ENCODE results near the gene NRIP2. TPM values are rescaled to one million over a fixed set of nuclear protein-coding genes. Genes with fewer than 3 reads are reported as not detected.

The NRIP2 gene
- polyA plus RNA-seq, 1 donor from 2014 or later = not detected

GRCh38 chr12:2820432-2820831 lies 14.4 kb downstream of the NRIP2 start:
- H3K27ac ChIP-seq (ENCODE audit: low read length) = no peak overlapping the region
- TF ChIP-seq CTCF (IDR thresholded peaks at IDR 0.05; ENCODE audit: poor library complexity, severe bottlenecking) (no peak), MXI1 (conservative IDR thresholded peaks at IDR 0.05; ENCODE audit: poor library complexity, severe bottlenecking) (no peak), POLR2AphosphoS5 (IDR thresholded peaks at IDR 0.05) (no peak), SMC3 (conservative IDR thresholded peaks at IDR 0.05; ENCODE audit: poor library complexity) (no peak), REST (IDR thresholded peaks at IDR 0.05; ENCODE audit: borderline replicate concordance) (no peak), RAD21 (conservative IDR thresholded peaks at IDR 0.05) (no peak), EZH2 (IDR thresholded peaks at IDR 0.05; ENCODE audit: borderline replicate concordance, insufficient read depth, low read length, poor library complexity, severe bottlenecking) (no peak), EP300 (conservative IDR thresholded peaks at IDR 0.05; ENCODE audit: poor library complexity, severe bottlenecking) (no peak), TAF1 (IDR thresholded peaks at IDR 0.05; ENCODE audit: low read depth) (no peak)
- no peaks in the 10 kb centered on the region for H3K27me3 ChIP-seq (ENCODE audit: insufficient read depth, low read depth, low read length)
- no peaks in the 10 kb centered on the region for H3F3A ChIP-seq (ENCODE audit: insufficient read depth, low read length, poor library complexity, severe bottlenecking)
- H3K9me2 ChIP-seq (ENCODE audit: insufficient read depth, low read length) = no peaks in the 10 kb centered on the region
- no peak overlapping the region for H3K9ac ChIP-seq (ENCODE audit: low read length)
- no peak overlapping the region for H2AFZ ChIP-seq (ENCODE audit: low read depth, low read length)
- H3K4me3 ChIP-seq (ENCODE audit: low read length) = no peak overlapping the region
- H3K4me2 ChIP-seq (ENCODE audit: low read length) = no peak overlapping the region
- H3K79me2 ChIP-seq (replicated peaks; ENCODE audit: insufficient read depth, low read length) = no peaks in the 10 kb centered on the region
- no peaks in the 10 kb centered on the region for H3K9me3 ChIP-seq (ENCODE audit: low read length)
- H3K36me3 ChIP-seq (ENCODE audit: insufficient read depth, low read length) = no peaks in the 10 kb centered on the region
- no peaks in the 10 kb centered on the region for H4K20me1 ChIP-seq (ENCODE audit: insufficient read depth)

GRCh38 chr12:2819810-2820209 lies 15.0 kb downstream of the NRIP2 start:
- H3K9me3 ChIP-seq (ENCODE audit: low read length) = no peaks in the 10 kb centered on the region
- no peaks in the 10 kb centered on the region for H3F3A ChIP-seq (ENCODE audit: insufficient read depth, low read length, poor library complexity, severe bottlenecking)
- H3K27me3 ChIP-seq (ENCODE audit: insufficient read depth, low read depth, low read length) = no peaks in the 10 kb centered on the region
- no peak overlapping the region for H2AFZ ChIP-seq (ENCODE audit: low read depth, low read length)
- H3K9me2 ChIP-seq (ENCODE audit: insufficient read depth, low read length) = no peaks in the 10 kb centered on the region
- no peak overlapping the region for H3K4me3 ChIP-seq (ENCODE audit: low read length)
- H4K20me1 ChIP-seq (ENCODE audit: insufficient read depth) = no peaks in the 10 kb centered on the region
- H3K36me3 ChIP-seq (ENCODE audit: insufficient read depth, low read length) = no peaks in the 10 kb centered on the region
- H3K9ac ChIP-seq (ENCODE audit: low read length) = no peak overlapping the region
- no peaks in the 10 kb centered on the region for H3K79me2 ChIP-seq (replicated peaks; ENCODE audit: insufficient read depth, low read length)
- TF ChIP-seq CTCF (IDR thresholded peaks at IDR 0.05; ENCODE audit: poor library complexity, severe bottlenecking) (no peak), RAD21 (conservative IDR thresholded peaks at IDR 0.05) (no peak), POLR2AphosphoS5 (IDR thresholded peaks at IDR 0.05) (no peak), MXI1 (conservative IDR thresholded peaks at IDR 0.05; ENCODE audit: poor library complexity, severe bottlenecking) (no peak), EP300 (conservative IDR thresholded peaks at IDR 0.05; ENCODE audit: poor library complexity, severe bottlenecking) (no peak), SMC3 (conservative IDR thresholded peaks at IDR 0.05; ENCODE audit: poor library complexity) (no peak), EZH2 (IDR thresholded peaks at IDR 0.05; ENCODE audit: borderline replicate concordance, insufficient read depth, low read length, poor library complexity, severe bottlenecking) (no peak), REST (IDR thresholded peaks at IDR 0.05; ENCODE audit: borderline replicate concordance) (no peak), TAF1 (IDR thresholded peaks at IDR 0.05; ENCODE audit: low read depth) (no peak)
- no peak overlapping the region for H3K27ac ChIP-seq (ENCODE audit: low read length)
- no peak overlapping the region for H3K4me2 ChIP-seq (ENCODE audit: low read length)
